Memory B cell (primary cell): ENCODE data around the gene DNAH11.
"Not testable (repeated sequence)": the region's sequence is repeated elsewhere in the genome, so short reads cannot be mapped to it uniquely, and the experiment has no call there.

Experiments
- ATAC-seq: fragments of 150-1000 bp; cut with Tn5 transposase; 2 replicates; pipeline ENCODE4 v1.10.0; 2021; ENCODE audit warnings: low read depth, mild to moderate bottlenecking, moderate library complexity
- DNase-seq, 2 donors: peaks; one replicate each; pipeline ENCODE4 v3.0.0; 2022; ENCODE audit warnings: low spot score in 2 of 2
- H3K27ac Mint-ChIP-seq: one replicate; pipeline ENCODE4 v1.8.0; 2022; ENCODE audit warnings: mild to moderate bottlenecking, moderate library complexity, mixed read lengths
- H3K27me3 Mint-ChIP-seq: one replicate; pipeline ENCODE4 v1.8.0; 2022; ENCODE audit warnings: mixed read lengths
- H3K36me3 Mint-ChIP-seq: one replicate; pipeline ENCODE4 v1.8.0; 2022; ENCODE audit warnings: mild to moderate bottlenecking, mixed read lengths
- H3K4me1 Mint-ChIP-seq: one replicate; pipeline ENCODE4 v1.8.0; 2022; ENCODE audit warnings: mixed read lengths
- H3K4me3 Mint-ChIP-seq: one replicate; pipeline ENCODE4 v1.8.0; 2022; ENCODE audit warnings: mild to moderate bottlenecking, moderate library complexity, mixed read lengths
- H3K9me3 Mint-ChIP-seq: one replicate; pipeline ENCODE4 v1.8.0; 2022; ENCODE audit warnings: mixed read lengths

The DNAH11 gene

DNA sequence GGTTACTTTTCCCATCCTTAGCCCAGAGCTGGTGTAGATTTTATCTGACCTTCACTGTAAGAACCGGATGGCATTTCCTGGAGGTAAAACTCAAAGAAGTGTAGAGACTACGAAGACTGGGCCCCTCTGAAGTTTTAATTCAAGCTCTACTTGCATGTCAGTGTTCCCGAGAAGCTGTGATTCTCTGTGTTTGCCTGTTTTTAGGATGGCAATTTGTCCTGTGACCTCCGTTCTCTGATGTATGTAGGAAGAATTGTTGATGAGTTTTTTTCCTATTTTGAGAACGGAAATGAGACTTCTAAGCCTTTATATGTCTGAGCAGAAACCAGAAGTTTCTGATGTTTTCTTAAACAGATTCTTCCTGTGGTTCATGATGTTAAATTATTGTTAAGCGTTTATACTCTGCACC lies 308.7 kb downstream of the DNAH11 start:
- Mint-ChIP-seq H3K27me3 (peaks cover 9% of the 10 kb centered on the region), H3K9me3 (peaks cover 3% of the 10 kb centered on the region), H3K36me3 (peaks cover 3% of the 10 kb centered on the region), H3K4me3 (no peak overlapping the region), H3K4me1 (no peaks in the 10 kb centered on the region), H3K27ac (no peak overlapping the region)
- DNase-seq, result no peak
- ATAC-seq, result no peak

GRCh38 chr7:21865631-21866204 lies 322.9 kb downstream of the DNAH11 start:
- not testable (repeated sequence) for H3K27ac Mint-ChIP-seq, H3K27me3 Mint-ChIP-seq, H3K4me1 Mint-ChIP-seq, H3K9me3 Mint-ChIP-seq, DNase-seq, H3K4me3 Mint-ChIP-seq, ATAC-seq, H3K36me3 Mint-ChIP-seq

GRCh38 chr7:21866731-21867130 lies 323.9 kb downstream of the DNAH11 start:
- H3K36me3 Mint-ChIP-seq, result no peaks in the 10 kb centered on the region
- H3K4me3 Mint-ChIP-seq, result no peak overlapping the region
- H3K4me1 Mint-ChIP-seq, result peaks cover 8% of the 10 kb centered on the region
- ATAC-seq, result no peak
- no peaks in the 10 kb centered on the region for H3K27me3 Mint-ChIP-seq
- DNase-seq, result no peak
- H3K27ac Mint-ChIP-seq, result no peak overlapping the region
- H3K9me3 Mint-ChIP-seq, result no peaks in the 10 kb centered on the region

GRCh38 chr7:21867226-21867625 lies 324.4 kb downstream of the DNAH11 start:
- ATAC-seq (no peak), DNase-seq (no peak)
- Mint-ChIP-seq H3K36me3 (no peaks in the 10 kb centered on the region), H3K4me1 (peaks cover 8% of the 10 kb centered on the region), H3K9me3 (no peaks in the 10 kb centered on the region), H3K4me3 (no peak overlapping the region), H3K27ac (no peak overlapping the region), H3K27me3 (no peaks in the 10 kb centered on the region)

DNA sequence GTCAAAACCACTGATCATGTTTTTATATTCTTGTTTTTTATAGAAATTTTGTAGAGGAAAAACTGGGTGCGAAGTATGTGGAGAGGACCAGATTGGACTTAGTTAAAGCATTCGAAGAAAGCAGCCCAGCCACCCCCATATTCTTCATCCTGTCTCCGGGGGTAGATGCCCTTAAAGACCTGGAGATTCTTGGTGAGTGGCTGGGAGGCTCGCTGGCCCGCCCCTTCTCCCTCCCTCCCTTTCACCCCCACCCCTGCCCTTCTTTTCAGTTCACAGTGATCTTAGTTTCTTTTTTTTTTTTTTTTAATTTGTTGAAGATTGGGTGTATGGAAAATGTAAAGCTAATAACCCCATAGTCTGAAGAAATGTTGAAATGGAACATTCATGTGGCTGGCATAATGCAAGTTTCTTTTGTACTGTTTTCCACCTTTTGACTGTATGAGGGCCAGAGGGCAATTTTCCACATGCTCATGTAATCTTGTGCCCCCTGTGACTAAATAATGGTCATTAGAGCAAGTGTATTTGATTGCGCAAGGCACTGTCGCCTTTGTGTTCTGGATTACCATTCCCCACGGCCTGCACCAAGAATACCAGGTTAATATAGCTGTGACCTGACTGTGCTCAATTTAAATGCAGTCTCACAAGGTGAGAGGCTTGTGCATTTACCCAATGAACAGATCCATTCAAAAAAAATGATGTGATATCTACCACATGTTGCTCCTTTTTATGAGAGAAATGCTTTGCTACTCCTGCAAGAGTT lies 325.2 kb downstream of the DNAH11 start:
- Mint-ChIP-seq H3K27me3 (no peaks in the 10 kb centered on the region), H3K27ac (no peak overlapping the region), H3K9me3 (no peaks in the 10 kb centered on the region), H3K4me1 (peaks cover 8% of the 10 kb centered on the region), H3K36me3 (peaks cover 2% of the 10 kb centered on the region), H3K4me3 (no peak overlapping the region)
- ATAC-seq (no peak), DNase-seq (no peak)

- Mint-ChIP-seq H3K4me3 (no peak overlapping the region), H3K27me3 (no peaks in the 10 kb centered on the region), H3K36me3 (peaks cover 5% of the 10 kb centered on the region), H3K27ac (no peak overlapping the region), H3K9me3 (no peaks in the 10 kb centered on the region), H3K4me1 (peaks cover 8% of the 10 kb centered on the region)
- no peak for DNase-seq
- ATAC-seq, result no peak
These were observed 325.7 kb downstream of the DNAH11 start for GRCh38 chr7:21868576-21868850.

DNA sequence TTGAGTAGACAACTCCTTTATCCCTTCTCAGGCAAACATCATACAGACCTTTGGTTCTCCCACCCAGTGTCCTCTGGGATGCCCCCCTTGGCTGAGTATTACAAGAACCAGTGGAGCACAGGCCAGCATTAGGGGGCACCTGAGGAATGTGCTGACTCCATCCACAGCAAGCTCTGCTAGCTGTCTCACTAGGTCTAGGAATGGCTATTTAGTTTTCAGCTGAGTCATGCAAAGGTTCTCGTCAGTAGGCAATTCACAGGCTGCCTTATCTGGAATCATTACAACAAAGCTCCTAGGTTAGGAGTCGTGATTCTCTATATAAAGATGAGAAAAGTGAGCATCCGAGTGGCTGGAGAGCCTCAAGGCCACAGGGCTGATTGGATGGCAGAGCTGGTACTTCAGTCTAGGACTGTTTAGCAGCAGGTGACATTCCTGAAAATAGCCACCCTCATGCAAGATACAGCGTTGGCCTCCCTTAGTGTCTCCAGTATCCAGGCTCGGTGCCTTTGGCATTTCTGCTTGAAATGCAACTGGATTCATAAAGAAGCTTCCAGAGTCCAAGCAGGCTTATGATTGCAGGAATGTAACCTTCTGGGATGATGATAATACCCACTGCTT lies 327.1 kb downstream of the DNAH11 start:
- Mint-ChIP-seq H3K9me3 (no peaks in the 10 kb centered on the region), H3K4me3 (no peak overlapping the region)
- no peak for DNase-seq

DNA sequence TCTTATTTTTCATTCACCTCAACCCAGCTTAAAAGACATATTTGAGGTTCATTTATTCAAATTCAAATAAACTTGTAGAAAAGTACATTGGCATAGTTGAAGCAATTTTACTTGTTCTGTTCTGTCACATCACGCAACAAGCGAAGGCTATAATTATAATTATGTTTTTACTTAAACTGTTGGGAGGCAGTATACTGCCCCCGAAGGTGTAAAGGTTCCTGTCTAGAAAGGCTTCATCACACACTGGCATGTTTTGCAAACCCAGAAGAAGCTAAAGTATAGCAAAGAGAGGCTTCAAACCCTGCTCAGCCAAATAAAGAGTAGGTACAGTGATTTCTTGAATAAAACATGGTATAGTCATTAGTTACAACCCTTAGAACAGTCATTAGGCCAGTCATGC lies 340.2 kb downstream of the DNAH11 start:
- Mint-ChIP-seq H3K9me3 (no peaks in the 10 kb centered on the region), H3K4me1 (no peaks in the 10 kb centered on the region), H3K27ac (no peak overlapping the region), H3K36me3 (no peaks in the 10 kb centered on the region), H3K27me3 (no peaks in the 10 kb centered on the region), H3K4me3 (no peak overlapping the region)
- ATAC-seq, result no peak
- no peak for DNase-seq

More for the DNA sequence above, 327.1 kb downstream of the DNAH11 start:
- Mint-ChIP-seq H3K27me3 (no peaks in the 10 kb centered on the region), H3K27ac (no peak overlapping the region), H3K4me1 (peaks cover 8% of the 10 kb centered on the region), H3K36me3 (peaks cover 8% of the 10 kb centered on the region)
- no peak for ATAC-seq

- DNase-seq, ATAC-seq, H3K4me1 Mint-ChIP-seq, H3K27ac Mint-ChIP-seq, H3K9me3 Mint-ChIP-seq, H3K4me3 Mint-ChIP-seq, H3K36me3 Mint-ChIP-seq, H3K27me3 Mint-ChIP-seq: not testable (repeated sequence)
These were observed 340.7 kb downstream of the DNAH11 start for GRCh38 chr7:21883501-21883900.

- H3K36me3 Mint-ChIP-seq, result no peaks in the 10 kb centered on the region
- no peaks in the 10 kb centered on the region for H3K27me3 Mint-ChIP-seq
- ATAC-seq (no peak), DNase-seq (no peak)
- no peaks in the 10 kb centered on the region for H3K9me3 Mint-ChIP-seq
- no peak overlapping the region for H3K4me3 Mint-ChIP-seq
- H3K27ac Mint-ChIP-seq, result no peak overlapping the region
- no peaks in the 10 kb centered on the region for H3K4me1 Mint-ChIP-seq
These were observed 341.7 kb downstream of the DNAH11 start for GRCh38 chr7:21884496-21884895.

GRCh38 chr7:21886396-21886795 lies 343.6 kb downstream of the DNAH11 start:
- H3K36me3 Mint-ChIP-seq, result no peaks in the 10 kb centered on the region
- no peak overlapping the region for H3K27ac Mint-ChIP-seq
- no peak overlapping the region for H3K4me3 Mint-ChIP-seq
- ATAC-seq, result no peak
- H3K27me3 Mint-ChIP-seq, result no peaks in the 10 kb centered on the region
- no peak for DNase-seq
- H3K4me1 Mint-ChIP-seq, result no peaks in the 10 kb centered on the region
- no peaks in the 10 kb centered on the region for H3K9me3 Mint-ChIP-seq

GRCh38 chr7:21887353-21887752 lies 344.5 kb downstream of the DNAH11 start:
- no peak overlapping the region for H3K4me3 Mint-ChIP-seq
- H3K27me3 Mint-ChIP-seq, result no peaks in the 10 kb centered on the region
- no peaks in the 10 kb centered on the region for H3K36me3 Mint-ChIP-seq
- H3K9me3 Mint-ChIP-seq, result no peaks in the 10 kb centered on the region
- H3K27ac Mint-ChIP-seq, result no peak overlapping the region
- H3K4me1 Mint-ChIP-seq, result no peaks in the 10 kb centered on the region
- DNase-seq, result no peak
- no peak for ATAC-seq

- no peaks in the 10 kb centered on the region for H3K36me3 Mint-ChIP-seq
- H3K27me3 Mint-ChIP-seq, result no peaks in the 10 kb centered on the region
- no peak for ATAC-seq
These were observed 344.9 kb downstream of the DNAH11 start for GRCh38 chr7:21887779-21888178.

DNA sequence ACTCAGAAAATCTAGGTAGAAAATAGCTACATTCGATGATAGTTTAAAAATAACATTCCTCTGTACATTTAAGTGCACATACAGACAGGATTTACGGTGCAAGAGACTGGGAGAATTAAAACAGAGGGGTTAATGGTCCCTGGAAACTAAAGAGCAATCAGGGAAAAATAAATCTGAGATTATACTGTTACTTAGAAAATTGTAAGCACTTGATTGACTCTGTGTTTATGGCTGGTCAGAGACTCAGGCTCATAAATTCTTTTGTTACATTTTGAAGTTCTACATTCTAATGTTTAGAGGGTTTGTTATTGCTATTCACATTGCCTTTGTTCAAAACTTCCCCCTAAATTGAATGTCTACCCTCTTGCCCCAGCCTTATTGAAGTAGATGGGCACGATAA lies 348.5 kb downstream of the DNAH11 start:
- no peak overlapping the region for H3K4me3 Mint-ChIP-seq
- no peak for ATAC-seq

More at GRCh38 chr7:21887779-21888178, 344.9 kb downstream of the DNAH11 start:
- no peaks in the 10 kb centered on the region for H3K9me3 Mint-ChIP-seq
- DNase-seq, result no peak
- H3K4me1 Mint-ChIP-seq, result peaks cover 2% of the 10 kb centered on the region
- H3K4me3 Mint-ChIP-seq, result no peak overlapping the region
- H3K27ac Mint-ChIP-seq, result no peak overlapping the region

DNA sequence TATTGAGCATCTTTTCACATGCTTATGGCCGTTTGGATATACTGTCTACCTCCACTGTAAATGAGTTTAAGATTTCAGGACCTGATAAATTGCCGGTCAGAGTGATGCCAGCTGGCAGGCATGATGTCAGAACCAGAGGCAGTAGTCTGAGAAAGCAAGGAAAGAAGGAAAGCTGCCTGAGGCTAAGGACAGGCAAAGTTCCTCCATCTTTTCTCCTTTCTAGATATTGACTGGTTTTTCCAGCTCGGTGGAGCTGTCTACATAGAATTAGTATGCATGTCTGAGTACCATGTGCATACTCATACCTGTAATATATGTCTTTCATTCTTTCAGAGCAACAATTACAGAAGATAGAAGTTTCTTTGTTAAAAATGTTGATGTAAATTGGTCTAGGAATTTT lies 350.6 kb downstream of the DNAH11 start:
- DNase-seq (no peak), ATAC-seq (no peak)
- H3K27me3 Mint-ChIP-seq, result no peaks in the 10 kb centered on the region
- H3K4me3 Mint-ChIP-seq, result no peak overlapping the region
- peaks cover 4% of the 10 kb centered on the region for H3K36me3 Mint-ChIP-seq
- peaks cover 5% of the 10 kb centered on the region for H3K9me3 Mint-ChIP-seq
- H3K27ac Mint-ChIP-seq, result no peak overlapping the region
- peaks cover 9% of the 10 kb centered on the region for H3K4me1 Mint-ChIP-seq

More for the DNA sequence above, 348.5 kb downstream of the DNAH11 start:
- H3K27me3 Mint-ChIP-seq, result no peaks in the 10 kb centered on the region
- H3K27ac Mint-ChIP-seq, result no peak overlapping the region
- peaks cover 2% of the 10 kb centered on the region for H3K4me1 Mint-ChIP-seq
- no peaks in the 10 kb centered on the region for H3K36me3 Mint-ChIP-seq
- no peak for DNase-seq
- no peaks in the 10 kb centered on the region for H3K9me3 Mint-ChIP-seq
